HUES6 (cell line): ENCODE measurements around the gene TEP1.
A peak's percentile ranks its signal among the peaks of the same experiment; 100 is the strongest.
"Not testable (repeated sequence)": the region's sequence is repeated elsewhere in the genome, so short reads cannot be mapped to it uniquely, and the experiment has no call there.

Experiments
- H3K27ac ChIP-seq: 2 replicates; pipeline ENCODE4 v1.7.0; 2013; ENCODE audit warnings: low read depth, mild to moderate bottlenecking, low read length, inconsistent platforms
- H3K27me3 ChIP-seq: 2 replicates; pipeline ENCODE4 v1.6.1; 2013; ENCODE audit warnings: low read length; ENCODE audit not compliant: control insufficient read depth, insufficient read depth
- H3K36me3 ChIP-seq: 2 replicates; pipeline ENCODE4 v1.6.1; 2013; ENCODE audit warnings: low read length; ENCODE audit not compliant: control insufficient read depth, insufficient read depth
- H3K4me1 ChIP-seq: 2 replicates; pipeline ENCODE4 v1.6.1; 2013; ENCODE audit warnings: low read length; ENCODE audit not compliant: control insufficient read depth, insufficient read depth
- H3K4me3 ChIP-seq: 2 replicates; pipeline ENCODE4 v1.5.1; 2013; ENCODE audit warnings: low read depth, low read length
- H3K9ac ChIP-seq: one replicate; pipeline ENCODE4 v1.6.1; 2013; ENCODE audit warnings: mild to moderate bottlenecking, low read length
- H3K9me3 ChIP-seq: 2 replicates; pipeline ENCODE4 v1.6.1; 2013; ENCODE audit warnings: low read depth, low read length; ENCODE audit not compliant: control insufficient read depth, insufficient read depth

Gene TEP1

GRCh38 chr14:20365928-20366327 is 47.4 kb downstream of the TEP1 start:
- Histone ChIP-seq H3K4me1 (no peaks in the 10 kb centered on the region), H3K9me3 (no peaks in the 10 kb centered on the region), H3K36me3 (peaks cover 53% of the 10 kb centered on the region), H3K9ac (no peak overlapping the region), H3K4me3 (no peak overlapping the region), H3K27me3 (no peaks in the 10 kb centered on the region), H3K27ac (no peak overlapping the region)

- not testable (repeated sequence) for H3K4me3 ChIP-seq, H3K27me3 ChIP-seq, H3K9ac ChIP-seq, H3K4me1 ChIP-seq, H3K27ac ChIP-seq, H3K9me3 ChIP-seq
- H3K36me3 ChIP-seq, result peaks cover 67% of the 10 kb centered on the region
Observed at GRCh38 chr14:20358474-20358873, 54.8 kb downstream of the TEP1 start.

- Histone ChIP-seq H3K9me3 (no peaks in the 10 kb centered on the region), H3K4me1 (no peaks in the 10 kb centered on the region), H3K27ac (no peak overlapping the region), H3K9ac (no peak overlapping the region), H3K36me3 (peaks cover 79% of the 10 kb centered on the region), H3K4me3 (no peak overlapping the region), H3K27me3 (no peaks in the 10 kb centered on the region)
Observed at GRCh38 chr14:20356422-20356821, 56.9 kb downstream of the TEP1 start.

GRCh38 chr14:20350860-20351259 is 62.4 kb downstream of the TEP1 start:
- no peaks in the 10 kb centered on the region for H3K27me3 ChIP-seq
- H3K4me1 ChIP-seq, result no peaks in the 10 kb centered on the region
- peaks cover 89% of the 10 kb centered on the region for H3K36me3 ChIP-seq
- H3K9me3 ChIP-seq, result no peaks in the 10 kb centered on the region
- no peak overlapping the region for H3K27ac ChIP-seq
- no peak overlapping the region for H3K4me3 ChIP-seq
- H3K9ac ChIP-seq, result no peak overlapping the region

- no peak overlapping the region for H3K9ac ChIP-seq
- no peaks in the 10 kb centered on the region for H3K27me3 ChIP-seq
- peaks cover 90% of the 10 kb centered on the region for H3K36me3 ChIP-seq
- no peaks in the 10 kb centered on the region for H3K9me3 ChIP-seq
- H3K4me3 ChIP-seq, result no peak overlapping the region
- no peak overlapping the region for H3K27ac ChIP-seq
- H3K4me1 ChIP-seq, result no peaks in the 10 kb centered on the region
Observed at GRCh38 chr14:20350282-20350681, 63.0 kb downstream of the TEP1 start.

GRCh38 chr14:20347747-20348146 is 65.6 kb downstream of the TEP1 start:
- Histone ChIP-seq H3K27ac (no peak overlapping the region), H3K4me3 (no peak overlapping the region), H3K36me3 (peaks cover 75% of the 10 kb centered on the region), H3K27me3 (no peaks in the 10 kb centered on the region), H3K9ac (no peak overlapping the region), H3K9me3 (no peaks in the 10 kb centered on the region), H3K4me1 (no peaks in the 10 kb centered on the region)

- Histone ChIP-seq H3K27me3 (no peaks in the 10 kb centered on the region), H3K9me3 (no peaks in the 10 kb centered on the region), H3K9ac (no peak overlapping the region), H3K27ac (no peak overlapping the region), H3K4me1 (no peaks in the 10 kb centered on the region), H3K36me3 (peaks cover 65% of the 10 kb centered on the region), H3K4me3 (no peak overlapping the region)
Observed at GRCh38 chr14:20346713-20347112, 66.6 kb downstream of the TEP1 start.

- H3K9me3 ChIP-seq, result no peaks in the 10 kb centered on the region
- no peak overlapping the region for H3K27ac ChIP-seq
- H3K4me1 ChIP-seq, result no peaks in the 10 kb centered on the region
- H3K27me3 ChIP-seq, result no peaks in the 10 kb centered on the region
- peaks cover 54% of the 10 kb centered on the region for H3K36me3 ChIP-seq
- H3K9ac ChIP-seq, result no peak overlapping the region
- H3K4me3 ChIP-seq, result no peak overlapping the region
Observed at GRCh38 chr14:20345366-20345765, 67.9 kb downstream of the TEP1 start.

- peak overlapping the region; percentile 87 for H3K9ac ChIP-seq
- peak overlapping the region; percentile 80 for H3K4me3 ChIP-seq
- H3K27ac ChIP-seq, result peak overlapping the region; percentile 39; the same call in 1 of the 2 replicates
- no peaks in the 10 kb centered on the region for H3K27me3 ChIP-seq
- H3K9me3 ChIP-seq, result no peaks in the 10 kb centered on the region
- H3K4me1 ChIP-seq, result no peaks in the 10 kb centered on the region
- H3K36me3 ChIP-seq, result peaks cover 38% of the 10 kb centered on the region
Observed at GRCh38 chr14:20343862-20344220, 69.5 kb downstream of the TEP1 start.

GRCh38 chr14:20343092-20343861 is 70.0 kb downstream of the TEP1 start, which contains the start of gene PARP2:
TSS of gene PARP2 (plus strand) at chr14:20343635. CDS start at chr14:20343642, 7 bp downstream.
- H3K36me3 ChIP-seq, result peaks cover 33% of the 10 kb centered on the region
- peak within 1 kb of the TSS; percentile 90 for H3K27ac ChIP-seq
- H3K27me3 ChIP-seq, result no peaks in the 10 kb centered on the region
- H3K9ac ChIP-seq, result peak within 1 kb of the TSS; percentile 95
- no peaks in the 10 kb centered on the region for H3K4me1 ChIP-seq
- H3K9me3 ChIP-seq, result no peaks in the 10 kb centered on the region
- peak within 1 kb of the TSS; percentile 92 for H3K4me3 ChIP-seq

- no peaks in the 10 kb centered on the region for H3K4me1 ChIP-seq
- peak overlapping the region; percentile 92 for H3K4me3 ChIP-seq
- H3K9me3 ChIP-seq, result no peaks in the 10 kb centered on the region
- H3K27ac ChIP-seq, result peak overlapping the region; percentile 90; the same call in 1 of the 2 replicates
- H3K9ac ChIP-seq, result peak overlapping the region; percentile 95
- peaks cover 19% of the 10 kb centered on the region for H3K36me3 ChIP-seq
- H3K27me3 ChIP-seq, result no peaks in the 10 kb centered on the region
Observed at GRCh38 chr14:20341646-20342045, 71.7 kb downstream of the TEP1 start.
